Panc1 (cell line): ENCODE results near the gene PYHIN1. TPM values are rescaled to one million over a fixed set of nuclear protein-coding genes. Genes with fewer than 3 reads are reported as not detected.

Experiments
- ATAC-seq: fragments of 200-7000 bp; cut with Tn5 transposase; 2 replicates; pipeline ENCODE4 v1.9.1; 2020; ENCODE audit warnings: mild to moderate bottlenecking, moderate library complexity
- BruUV-seq: library from RNA; stranded (reverse); fragments of 400-500 nt; replicated peaks from 2 replicates; lab custom pipeline; 2021; lab: Mats Ljungman, UMichigan
- CTCF ChIA-PET: fragments of 300-600 bp; sonication (Branson Sonifier 250); formaldehyde crosslinking; loops from one replicate; lab custom pipeline; 2022; ENCODE audit warnings: antibody characterized with exemption; lab: Charles Lee
- POLR2A ChIA-PET: fragments of 300-600 bp; sonication (Branson Sonifier 250); formaldehyde crosslinking; loops from one replicate; lab custom pipeline; 2022; ENCODE audit warnings: antibody characterized with exemption; lab: Charles Lee
- DNase-seq: peaks from one replicate; pipeline ENCODE4 v3.0.0-alpha.2; 2010; ENCODE audit warnings: low read depth, low spot score
- H3K27ac ChIP-seq: 2 replicates; pipeline ENCODE4 v1.5.1; 2011; ENCODE audit warnings: mild to moderate bottlenecking, low read length, inconsistent platforms
- H3K27me3 ChIP-seq: fragments of 200-500 bp; sonication (Bioruptor generic); 2 replicates; pipeline ENCODE4 v1.6.0; 2014; ENCODE audit warnings: low read length, inconsistent platforms; ENCODE audit not compliant: control insufficient read depth, insufficient read depth
- H3K36me3 ChIP-seq: fragments of 200-500 bp; sonication (Bioruptor generic); 2 replicates; pipeline ENCODE4 v1.5.1; 2014; ENCODE audit warnings: inconsistent platforms, mild to moderate bottlenecking, low read length, moderate library complexity; ENCODE audit not compliant: control insufficient read depth, insufficient read depth
- H3K4me1 ChIP-seq: 2 replicates; pipeline ENCODE4 v1.5.1; 2011; ENCODE audit warnings: inconsistent platforms, mild to moderate bottlenecking, low read length, moderate library complexity; ENCODE audit not compliant: control insufficient read depth, insufficient read depth
- H3K4me3 ChIP-seq, 2 experiments: 2 replicates each; pipeline ENCODE4 v1.5.1; 2011 to 2012; ENCODE audit warnings: low read depth in 2 of 2, low read length in 2 of 2, mild to moderate bottlenecking in 2 of 2, inconsistent platforms in 1 of 2, moderate library complexity in 1 of 2
- H3K9me3 ChIP-seq: fragments of 200-500 bp; sonication (Bioruptor generic); 2 replicates; pipeline ENCODE4 v1.5.1; 2014; ENCODE audit warnings: low read depth, mild to moderate bottlenecking, inconsistent platforms, low read length, moderate library complexity; ENCODE audit not compliant: control insufficient read depth, insufficient read depth
- POLR2AphosphoS5 ChIP-seq: IDR thresholded peaks from 2 replicates; pipeline ENCODE4 v1.6.1; 2012; ENCODE audit warnings: mild to moderate bottlenecking, low read depth, low read length, moderate library complexity
- SIN3A ChIP-seq: IDR thresholded peaks from 2 replicates; pipeline ENCODE4 v1.6.1; 2012; ENCODE audit warnings: low read depth, mild to moderate bottlenecking, low read length, moderate library complexity, borderline replicate concordance; ENCODE audit not compliant: insufficient read depth
- TCF7L2 ChIP-seq: IDR thresholded peaks from 2 replicates; pipeline ENCODE4 v1.6.1; 2011; ENCODE audit warnings: mild to moderate bottlenecking, low read depth, low read length, inconsistent platforms
- in situ Hi-C: cut with HindIII; loops from 2 replicates; pipeline ENCODE4 v1.10.0; 2016; ENCODE audit warnings: low sequenced_read_pairs, low pct_unique_long_range_greater_than_20kb
- intact Hi-C: fragments of 100-400 bp; cut with micrococcal nuclease; formaldehyde crosslinking; loops from one replicate; pipeline ENCODE4 v1.10.0; 2022; ENCODE audit not compliant: unreplicated experiment
- total RNA-seq: library from RNA; stranded (reverse); gene quantifications from one replicate; pipeline ENCODE4 v1.2.1, GENCODE V29; 2021; ENCODE audit not compliant: unreplicated experiment
- TF ChIP-seq, protein P1 (sequence below), 2 experiments: IDR thresholded peaks; 2 replicates each; pipeline ENCODE4 v1.6.1; 2011 to 2012; ENCODE audit warnings: low read depth in 2 of 2, control low read depth in 1 of 2, low read length in 1 of 2, mild to moderate bottlenecking in 1 of 2, moderate library complexity in 1 of 2; ENCODE audit not compliant: insufficient read depth in 1 of 2
- TF ChIP-seq, protein P2 (sequence below): fragments of 450-650 bp; IDR thresholded peaks from 2 replicates; pipeline ENCODE4 v1.5.1; 2017; ENCODE audit warnings: mild to moderate bottlenecking

PYHIN1 gene
- total RNA-seq, 1 experiment from 2014 or later = not detected

DNA sequence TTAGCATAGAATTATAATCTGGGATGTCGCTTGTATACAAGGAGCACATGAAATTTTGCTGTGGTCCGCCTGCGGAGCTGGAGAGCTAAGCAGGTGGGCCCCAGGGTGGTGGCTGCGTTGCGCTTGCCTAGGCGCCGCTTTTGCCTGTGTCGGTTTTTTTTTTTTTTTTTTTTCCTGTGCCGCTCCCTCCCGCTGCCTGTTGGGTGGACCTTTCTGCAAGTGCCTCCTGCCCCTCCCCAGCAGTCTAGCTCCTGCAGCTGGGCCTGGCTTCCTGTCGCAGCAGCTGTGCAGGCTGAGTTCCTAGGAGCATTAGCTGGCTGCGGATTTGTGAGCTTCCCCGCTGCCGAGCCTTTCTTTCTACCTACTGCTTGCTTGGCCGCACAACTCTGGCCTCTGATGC lies 20.6 kb downstream of the PYHIN1 start:
- POLR2A ChIA-PET = no interaction called here
- no peaks in the 10 kb centered on the region for H3K36me3 ChIP-seq
- DNase-seq (no peak), ATAC-seq (no peak)
- no TSS peak for BruUV-seq
- no peaks in the 10 kb centered on the region for H3K27me3 ChIP-seq
- H3K9me3 ChIP-seq = no peaks in the 10 kb centered on the region
- no peaks in the 10 kb centered on the region for H3K4me1 ChIP-seq
- H3K4me3 ChIP-seq = no peak overlapping the region
- TF ChIP-seq SIN3A (no peak), TCF7L2 (no peak), POLR2AphosphoS5 (no peak)
- TF ChIP-seq, protein P1, sequence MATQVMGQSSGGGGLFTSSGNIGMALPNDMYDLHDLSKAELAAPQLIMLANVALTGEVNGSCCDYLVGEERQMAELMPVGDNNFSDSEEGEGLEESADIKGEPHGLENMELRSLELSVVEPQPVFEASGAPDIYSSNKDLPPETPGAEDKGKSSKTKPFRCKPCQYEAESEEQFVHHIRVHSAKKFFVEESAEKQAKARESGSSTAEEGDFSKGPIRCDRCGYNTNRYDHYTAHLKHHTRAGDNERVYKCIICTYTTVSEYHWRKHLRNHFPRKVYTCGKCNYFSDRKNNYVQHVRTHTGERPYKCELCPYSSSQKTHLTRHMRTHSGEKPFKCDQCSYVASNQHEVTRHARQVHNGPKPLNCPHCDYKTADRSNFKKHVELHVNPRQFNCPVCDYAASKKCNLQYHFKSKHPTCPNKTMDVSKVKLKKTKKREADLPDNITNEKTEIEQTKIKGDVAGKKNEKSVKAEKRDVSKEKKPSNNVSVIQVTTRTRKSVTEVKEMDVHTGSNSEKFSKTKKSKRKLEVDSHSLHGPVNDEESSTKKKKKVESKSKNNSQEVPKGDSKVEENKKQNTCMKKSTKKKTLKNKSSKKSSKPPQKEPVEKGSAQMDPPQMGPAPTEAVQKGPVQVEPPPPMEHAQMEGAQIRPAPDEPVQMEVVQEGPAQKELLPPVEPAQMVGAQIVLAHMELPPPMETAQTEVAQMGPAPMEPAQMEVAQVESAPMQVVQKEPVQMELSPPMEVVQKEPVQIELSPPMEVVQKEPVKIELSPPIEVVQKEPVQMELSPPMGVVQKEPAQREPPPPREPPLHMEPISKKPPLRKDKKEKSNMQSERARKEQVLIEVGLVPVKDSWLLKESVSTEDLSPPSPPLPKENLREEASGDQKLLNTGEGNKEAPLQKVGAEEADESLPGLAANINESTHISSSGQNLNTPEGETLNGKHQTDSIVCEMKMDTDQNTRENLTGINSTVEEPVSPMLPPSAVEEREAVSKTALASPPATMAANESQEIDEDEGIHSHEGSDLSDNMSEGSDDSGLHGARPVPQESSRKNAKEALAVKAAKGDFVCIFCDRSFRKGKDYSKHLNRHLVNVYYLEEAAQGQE (IDR thresholded peaks at IDR 0.05; ENCODE audit: insufficient read depth in 1 of 2, low read depth in 2 of 2, low read length in 1 of 2) = no peak
- TF ChIP-seq, protein P2, sequence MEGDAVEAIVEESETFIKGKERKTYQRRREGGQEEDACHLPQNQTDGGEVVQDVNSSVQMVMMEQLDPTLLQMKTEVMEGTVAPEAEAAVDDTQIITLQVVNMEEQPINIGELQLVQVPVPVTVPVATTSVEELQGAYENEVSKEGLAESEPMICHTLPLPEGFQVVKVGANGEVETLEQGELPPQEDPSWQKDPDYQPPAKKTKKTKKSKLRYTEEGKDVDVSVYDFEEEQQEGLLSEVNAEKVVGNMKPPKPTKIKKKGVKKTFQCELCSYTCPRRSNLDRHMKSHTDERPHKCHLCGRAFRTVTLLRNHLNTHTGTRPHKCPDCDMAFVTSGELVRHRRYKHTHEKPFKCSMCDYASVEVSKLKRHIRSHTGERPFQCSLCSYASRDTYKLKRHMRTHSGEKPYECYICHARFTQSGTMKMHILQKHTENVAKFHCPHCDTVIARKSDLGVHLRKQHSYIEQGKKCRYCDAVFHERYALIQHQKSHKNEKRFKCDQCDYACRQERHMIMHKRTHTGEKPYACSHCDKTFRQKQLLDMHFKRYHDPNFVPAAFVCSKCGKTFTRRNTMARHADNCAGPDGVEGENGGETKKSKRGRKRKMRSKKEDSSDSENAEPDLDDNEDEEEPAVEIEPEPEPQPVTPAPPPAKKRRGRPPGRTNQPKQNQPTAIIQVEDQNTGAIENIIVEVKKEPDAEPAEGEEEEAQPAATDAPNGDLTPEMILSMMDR = no peak
- H3K27ac ChIP-seq = no peak overlapping the region
- intact Hi-C loops (no loop called here), in situ Hi-C loops (no loop called here)
- CTCF ChIA-PET = interaction anchor here (0.5 kb wide), 1 partner anchor 1157 kb away, joined by 3 read pairs; no protein-coding TSS in a partner anchor

DNA sequence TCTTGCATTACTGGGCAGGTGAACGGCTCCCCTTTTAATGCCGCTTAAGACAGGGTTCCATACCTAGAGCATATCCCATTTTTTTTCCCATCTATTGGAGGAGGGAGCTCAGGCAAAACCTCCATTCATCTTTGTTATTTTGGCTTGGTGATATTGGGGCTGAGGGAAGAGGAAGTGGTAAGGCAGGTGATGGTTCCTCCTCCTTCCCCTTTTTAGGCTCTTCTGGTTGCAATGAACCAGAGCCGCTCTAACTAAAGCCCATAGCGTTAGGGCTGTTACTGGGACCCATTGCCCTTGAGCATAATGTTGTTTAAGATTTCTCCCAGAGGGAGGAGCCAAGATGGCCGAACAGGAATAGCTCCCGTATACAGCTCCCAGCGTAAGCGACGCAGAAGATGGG lies 21.1 kb downstream of the PYHIN1 start:
- POLR2A ChIA-PET = no interaction called here
- Histone ChIP-seq H3K4me3 (no peak overlapping the region), H3K27ac (no peak overlapping the region), H3K4me1 (no peaks in the 10 kb centered on the region), H3K36me3 (no peaks in the 10 kb centered on the region), H3K27me3 (no peaks in the 10 kb centered on the region), H3K9me3 (no peaks in the 10 kb centered on the region)
- intact Hi-C loops = no loop called here
- CTCF ChIA-PET = interaction anchor here (0.5 kb wide), 1 partner anchor 1157 kb away, joined by 3 read pairs; no protein-coding TSS in a partner anchor
- in situ Hi-C loops = no loop called here
- DNase-seq = no peak
- no peak for ATAC-seq
- no peak for TF ChIP-seq SIN3A
- no TSS peak for BruUV-seq

DNA sequence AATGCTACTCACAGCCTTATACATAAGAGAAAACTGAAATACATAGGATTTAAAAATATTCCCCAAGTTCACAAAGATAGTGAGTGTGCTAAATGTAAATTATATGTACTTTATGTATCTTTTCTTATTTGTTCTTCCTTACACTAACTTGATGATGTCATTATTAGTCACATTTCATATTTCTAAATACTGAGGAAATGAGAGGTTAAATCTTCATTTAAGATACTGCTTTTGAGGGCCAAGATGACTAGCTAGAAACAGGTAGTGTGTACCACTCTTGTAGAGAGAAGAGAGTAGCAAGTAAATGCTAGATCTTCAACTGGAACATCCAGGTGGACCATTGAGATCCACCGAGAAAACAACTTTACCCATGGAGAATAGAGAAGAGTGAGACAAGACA lies 29.8 kb downstream of the PYHIN1 start:
- H3K27me3 ChIP-seq = no peaks in the 10 kb centered on the region
- ATAC-seq (no peak), DNase-seq (no peak)
- TF ChIP-seq, protein P1 (IDR thresholded peaks at IDR 0.05; ENCODE audit: insufficient read depth in 1 of 2, low read depth in 2 of 2, low read length in 1 of 2) = no peak
- no peak for TF ChIP-seq TCF7L2
- no peak for TF ChIP-seq POLR2AphosphoS5
- TF ChIP-seq, protein P2 = no peak
- no peak for TF ChIP-seq SIN3A
- no peaks in the 10 kb centered on the region for H3K4me1 ChIP-seq
- no TSS peak for BruUV-seq
- CTCF ChIA-PET = no interaction called here
- in situ Hi-C loops = no loop called here
- H3K36me3 ChIP-seq = no peaks in the 10 kb centered on the region
- intact Hi-C loops = no loop called here
- no peak overlapping the region for H3K27ac ChIP-seq
- POLR2A ChIA-PET = no interaction called here
- no peaks in the 10 kb centered on the region for H3K9me3 ChIP-seq
- no peak overlapping the region for H3K4me3 ChIP-seq
